HG02610 (cell line): ENCODE measurements around the gene LIX1L.

Experiments used
- ATAC-seq: cut with Tn5 transposase; IDR thresholded peaks from one replicate; pipeline ENCODE4 v1.9.1; 2021; ENCODE audit warnings: mild to moderate bottlenecking, moderate library complexity; ENCODE audit not compliant: unreplicated experiment

LIX1L gene

GRCh38 chr1:145963265-145964019 lies 5.6 kb upstream of the LIX1L start:
- no peak for ATAC-seq

GRCh38 chr1:145962157-145963102 lies 4.6 kb upstream of the LIX1L start:
- no peak for ATAC-seq

GRCh38 chr1:145961425-145962156 lies 3.8 kb upstream of the LIX1L start:
- no peak for ATAC-seq

- ATAC-seq = no peak
Observed at GRCh38 chr1:145961109-145961424, 3.2 kb upstream of the LIX1L start.

GRCh38 chr1:145960468-145961108 lies 2.8 kb upstream of the LIX1L start:
- ATAC-seq = no peak

GRCh38 chr1:145959957-145960467 lies 2.2 kb upstream of the LIX1L start:
- no peak for ATAC-seq

- no peak for ATAC-seq
Observed at GRCh38 chr1:145959333-145959732, 1.5 kb upstream of the LIX1L start.

GRCh38 chr1:145958734-145959133 lies 917 bp upstream of the LIX1L start:
- ATAC-seq = no peak

- no peak for ATAC-seq
Observed at GRCh38 chr1:145956781-145957442, 905 bp downstream of the LIX1L start.

- ATAC-seq = no peak
Observed at GRCh38 chr1:145956361-145956760, 1.5 kb downstream of the LIX1L start.

- ATAC-seq = no peak
Observed at GRCh38 chr1:145955436-145955835, 2.4 kb downstream of the LIX1L start.

GRCh38 chr1:145953861-145954260 lies 4.0 kb downstream of the LIX1L start:
- ATAC-seq = no peak

GRCh38 chr1:145952903-145953302 lies 4.9 kb downstream of the LIX1L start:
- ATAC-seq = no peak

GRCh38 chr1:145951526-145951925 lies 6.3 kb downstream of the LIX1L start:
- no peak for ATAC-seq

- ATAC-seq = no peak
Observed at GRCh38 chr1:145949219-145949618, 8.6 kb downstream of the LIX1L start.

- ATAC-seq = no peak
Observed at GRCh38 chr1:145947551-145947950, 10.3 kb downstream of the LIX1L start.

- no peak for ATAC-seq
Observed at GRCh38 chr1:145946477-145946986, 11.3 kb downstream of the LIX1L start.

- no peak for ATAC-seq
Observed at GRCh38 chr1:145944532-145944931, 13.3 kb downstream of the LIX1L start.

- ATAC-seq = no peak
Observed at GRCh38 chr1:145942871-145943270, 14.9 kb downstream of the LIX1L start.

- ATAC-seq = no peak
Observed at GRCh38 chr1:145942405-145942804, 15.4 kb downstream of the LIX1L start.
